SU-DHL-6 (cell line): ENCODE data around the gene CDK5RAP3.

Source experiments
- H2AFZ ChIP-seq: fragments of 200-600 bp; sonication (generic); 2 replicates; pipeline ENCODE4 v1.6.1; 2014; ENCODE audit warnings: low read depth, mild to moderate bottlenecking, moderate library complexity, mixed read lengths, antibody characterized with exemption, low read length; ENCODE audit not compliant: severe bottlenecking
- H3F3A ChIP-seq: fragments of 200-600 bp; shearing (Covaris generic); 2 replicates; pipeline ENCODE4 v1.6.0; 2016; ENCODE audit warnings: antibody characterized with exemption, mild to moderate bottlenecking; ENCODE audit not compliant: insufficient read depth
- H3K27ac ChIP-seq: fragments of 200-600 bp; sonication (generic); 2 replicates; pipeline ENCODE4 v1.5.1; 2016; ENCODE audit warnings: low read depth, mild to moderate bottlenecking, low read length, moderate library complexity, mixed read lengths
- H3K27me3 ChIP-seq: fragments of 200-600 bp; sonication (generic), shearing (Covaris generic); 2 replicates; pipeline ENCODE4 v1.6.0; 2014; ENCODE audit warnings: mild to moderate bottlenecking, low read length
- H3K36me3 ChIP-seq: fragments of 200-600 bp; sonication (generic); 2 replicates; pipeline ENCODE4 v1.6.1; 2014; ENCODE audit warnings: mild to moderate bottlenecking, low read length, mixed read lengths
- H3K4me2 ChIP-seq: fragments of 300-600, 200-600 bp; shearing (Covaris generic), sonication (generic); 2 replicates; pipeline ENCODE4 v1.6.0; 2014; ENCODE audit warnings: low read length, low read depth, mild to moderate bottlenecking; ENCODE audit not compliant: poor library complexity, severe bottlenecking
- H3K4me3 ChIP-seq: fragments of 200-600 bp; sonication (generic); 2 replicates; pipeline ENCODE4 v1.5.1; 2014; ENCODE audit warnings: antibody characterized with exemption, low read length, mild to moderate bottlenecking, mixed read lengths; ENCODE audit not compliant: insufficient read depth, poor library complexity, severe bottlenecking
- H3K79me2 ChIP-seq: fragments of 200-600 bp; sonication (generic); 2 replicates; pipeline ENCODE4 v1.6.1; 2014; ENCODE audit warnings: mild to moderate bottlenecking, low read length, moderate library complexity; ENCODE audit not compliant: insufficient read depth
- H3K9ac ChIP-seq: fragments of 200-600 bp; sonication (generic); 2 replicates; pipeline ENCODE4 v1.7.0; 2014; ENCODE audit warnings: mild to moderate bottlenecking, low read length
- H3K9me2 ChIP-seq: fragments of 200-600 bp; sonication (generic); replicated peaks from 2 replicates; pipeline ENCODE4 v1.6.1; 2014; ENCODE audit warnings: low read length; ENCODE audit not compliant: insufficient read depth
- H3K9me3 ChIP-seq: fragments of 200-600 bp; sonication (generic); 2 replicates; pipeline ENCODE4 v1.6.1; 2014; ENCODE audit warnings: low read length, mixed read lengths; ENCODE audit not compliant: insufficient read depth
- H4K20me1 ChIP-seq: fragments of 200-600 bp; sonication (generic); 2 replicates; pipeline ENCODE4 v1.6.1; 2014; ENCODE audit warnings: low read depth, mild to moderate bottlenecking, antibody characterized with exemption, low read length, moderate library complexity, mixed read lengths
- EZH2phosphoT487 ChIP-seq: fragments of 200-600 bp; sonication (generic), shearing (Covaris generic); conservative IDR thresholded peaks from 2 replicates; pipeline ENCODE4 v1.6.1; 2018; ENCODE audit warnings: mild to moderate bottlenecking, antibody characterized with exemption, low read length, moderate library complexity, mixed read lengths
- TF ChIP-seq, protein P1 (sequence below): fragments of 200-600 bp; sonication (generic); IDR thresholded peaks from one replicate; pipeline ENCODE4 v1.5.1; 2017; ENCODE audit warnings: antibody characterized with exemption, mild to moderate bottlenecking, low read length, moderate library complexity; ENCODE audit not compliant: insufficient read depth, poor library complexity, severe bottlenecking

CDK5RAP3 gene

DNA sequence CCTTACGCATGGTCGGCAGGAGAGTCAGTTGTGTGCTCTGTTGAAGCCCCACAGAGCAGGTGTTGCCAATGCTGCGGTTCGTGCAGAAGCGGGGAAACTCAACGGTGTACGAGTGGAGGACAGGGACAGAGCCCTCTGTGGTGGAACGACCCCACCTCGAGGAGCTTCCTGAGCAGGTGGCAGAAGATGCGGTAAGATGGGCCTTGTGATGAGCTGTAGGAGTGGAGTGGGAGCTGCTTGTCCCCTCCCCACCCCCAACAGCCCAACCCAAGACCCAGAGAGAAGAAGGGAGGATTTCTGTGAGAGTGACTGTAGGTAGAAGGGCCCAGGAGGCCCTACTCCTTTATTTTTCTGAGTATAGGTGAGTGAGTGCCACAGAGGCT lies 4.9 kb downstream of the CDK5RAP3 start:
- Histone ChIP-seq H4K20me1 (no peaks in the 10 kb centered on the region), H2AFZ (no peak overlapping the region), H3K9ac (no peak overlapping the region), H3K4me2 (no peak overlapping the region), H3K9me3 (no peaks in the 10 kb centered on the region), H3K4me3 (no peak overlapping the region), H3K9me2 (no peaks in the 10 kb centered on the region), H3K79me2 (peaks cover 19% of the 10 kb centered on the region), H3F3A (0 out of 2 replicates have a peak, but pooled peaks cover 3% of the 10 kb centered on the region), H3K27me3 (no peaks in the 10 kb centered on the region), H3K27ac (no peak overlapping the region), H3K36me3 (peaks cover 7% of the 10 kb centered on the region; the same call in 1 of the 2 replicates)
- TF ChIP-seq EZH2phosphoT487: no peak
- TF ChIP-seq, protein P1, sequence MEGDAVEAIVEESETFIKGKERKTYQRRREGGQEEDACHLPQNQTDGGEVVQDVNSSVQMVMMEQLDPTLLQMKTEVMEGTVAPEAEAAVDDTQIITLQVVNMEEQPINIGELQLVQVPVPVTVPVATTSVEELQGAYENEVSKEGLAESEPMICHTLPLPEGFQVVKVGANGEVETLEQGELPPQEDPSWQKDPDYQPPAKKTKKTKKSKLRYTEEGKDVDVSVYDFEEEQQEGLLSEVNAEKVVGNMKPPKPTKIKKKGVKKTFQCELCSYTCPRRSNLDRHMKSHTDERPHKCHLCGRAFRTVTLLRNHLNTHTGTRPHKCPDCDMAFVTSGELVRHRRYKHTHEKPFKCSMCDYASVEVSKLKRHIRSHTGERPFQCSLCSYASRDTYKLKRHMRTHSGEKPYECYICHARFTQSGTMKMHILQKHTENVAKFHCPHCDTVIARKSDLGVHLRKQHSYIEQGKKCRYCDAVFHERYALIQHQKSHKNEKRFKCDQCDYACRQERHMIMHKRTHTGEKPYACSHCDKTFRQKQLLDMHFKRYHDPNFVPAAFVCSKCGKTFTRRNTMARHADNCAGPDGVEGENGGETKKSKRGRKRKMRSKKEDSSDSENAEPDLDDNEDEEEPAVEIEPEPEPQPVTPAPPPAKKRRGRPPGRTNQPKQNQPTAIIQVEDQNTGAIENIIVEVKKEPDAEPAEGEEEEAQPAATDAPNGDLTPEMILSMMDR: no peak

DNA sequence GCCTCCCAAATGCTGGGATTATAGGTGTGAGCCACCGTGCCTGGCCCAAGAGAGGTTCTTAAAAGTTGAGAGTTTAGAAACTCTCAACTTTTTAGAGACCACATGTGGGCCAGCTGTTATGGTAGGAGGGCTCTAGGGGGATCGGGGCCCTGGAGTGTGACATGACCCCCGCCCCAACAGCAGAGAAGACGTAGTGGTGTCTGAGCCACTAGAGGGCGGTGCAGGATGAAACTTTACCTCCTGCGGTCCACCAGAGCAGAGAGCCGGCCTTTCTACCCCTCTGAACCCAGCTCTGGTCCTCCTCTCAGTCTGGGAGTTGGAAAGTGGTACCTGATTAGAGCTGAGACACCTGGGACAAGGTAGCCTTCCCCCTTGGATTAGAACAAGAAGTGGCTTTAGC lies 7.4 kb downstream of the CDK5RAP3 start:
- peaks cover 7% of the 10 kb centered on the region; the same call in 1 of the 2 replicates for H3K36me3 ChIP-seq
- 0 out of 2 replicates have a peak, but pooled peaks cover 3% of the 10 kb centered on the region for H3F3A ChIP-seq
- H3K4me3 ChIP-seq: no peak overlapping the region
- no peak overlapping the region for H2AFZ ChIP-seq
- H3K9ac ChIP-seq: no peak overlapping the region
- no peak for TF ChIP-seq EZH2phosphoT487
- TF ChIP-seq, protein P1: peak; percentile 52
- H3K79me2 ChIP-seq: no peaks in the 10 kb centered on the region
- H3K27ac ChIP-seq: no peak overlapping the region
- H3K4me2 ChIP-seq: no peak overlapping the region
- no peaks in the 10 kb centered on the region for H3K27me3 ChIP-seq
- H3K9me3 ChIP-seq: no peaks in the 10 kb centered on the region
- H4K20me1 ChIP-seq: no peaks in the 10 kb centered on the region
- no peaks in the 10 kb centered on the region for H3K9me2 ChIP-seq

DNA sequence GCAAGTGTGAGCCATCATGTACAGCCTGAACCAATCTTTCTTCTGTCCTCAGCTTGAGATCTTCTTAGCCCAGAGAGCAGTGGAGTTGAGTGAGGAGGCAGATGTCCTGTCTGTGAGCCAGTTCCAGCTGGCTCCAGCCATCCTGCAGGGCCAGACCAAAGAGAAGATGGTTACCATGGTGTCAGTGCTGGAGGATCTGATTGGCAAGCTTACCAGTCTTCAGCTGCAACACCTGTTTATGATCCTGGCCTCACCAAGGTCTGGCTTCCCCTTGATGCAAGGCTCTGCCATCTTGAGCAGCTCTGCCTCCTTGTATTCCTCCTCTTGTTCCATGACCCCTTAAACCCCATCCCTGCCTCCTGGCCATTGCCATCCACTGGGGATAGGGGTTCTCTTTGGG lies 9.6 kb downstream of the CDK5RAP3 start:
- Histone ChIP-seq H4K20me1 (no peaks in the 10 kb centered on the region), H3K27me3 (no peaks in the 10 kb centered on the region), H3K79me2 (no peaks in the 10 kb centered on the region), H3K4me2 (no peak overlapping the region), H3K9me3 (no peaks in the 10 kb centered on the region), H3F3A (no peaks in the 10 kb centered on the region), H3K9ac (no peak overlapping the region), H3K9me2 (no peaks in the 10 kb centered on the region), H3K27ac (no peak overlapping the region), H3K36me3 (peaks cover 7% of the 10 kb centered on the region; the same call in 1 of the 2 replicates), H3K4me3 (no peak overlapping the region), H2AFZ (no peak overlapping the region)
- TF ChIP-seq, protein P1: no peak
- no peak for TF ChIP-seq EZH2phosphoT487
